Measurements from ENCODE around the gene AMBP.

DNA sequence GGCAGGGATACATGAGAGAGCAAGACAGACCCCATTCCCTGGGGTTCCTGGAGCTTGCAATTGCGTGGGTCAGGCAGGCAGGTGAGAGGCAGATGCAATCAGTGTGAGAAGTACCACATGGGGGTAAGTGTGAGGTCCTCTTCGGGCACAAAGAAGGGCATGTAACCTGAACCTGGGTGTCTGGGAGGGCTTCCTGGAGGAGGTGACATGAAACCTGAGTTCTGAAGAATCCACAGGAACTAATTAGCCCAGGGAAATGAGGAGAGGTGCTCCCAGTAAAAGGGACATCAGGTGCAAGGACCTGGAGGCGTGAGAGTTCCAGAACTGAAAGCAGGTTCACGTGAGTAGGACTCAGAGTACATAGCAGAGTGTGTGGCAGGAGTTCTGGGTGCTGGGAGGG is 2.5 kb downstream of the AMBP start:
- TF ChIP-seq CTCF (IDR thresholded peaks at IDR 0.05; ENCODE audit: low read length) (no peak), EZH2 (IDR thresholded peaks at IDR 0.05; ENCODE audit: borderline replicate concordance, low read length) (no peak)
